Caco-2 (cell line): ENCODE results near the gene CRISPLD2. TPM values are rescaled to one million over a fixed set of nuclear protein-coding genes. Genes with fewer than 3 reads are reported as not detected.

ENCODE experiments used
- BruUV-seq: library from RNA; stranded (reverse); fragments of 400-500 nt; replicated peaks from 2 replicates; lab custom pipeline; 2021; lab: Mats Ljungman, UMichigan
- CTCF ChIA-PET: fragments of 300-600 bp; sonication (Branson Sonifier 250); formaldehyde crosslinking; loops from one replicate; lab custom pipeline; 2022; ENCODE audit warnings: antibody characterized with exemption; lab: Charles Lee
- POLR2A ChIA-PET: fragments of 300-600 bp; sonication (Branson Sonifier 250); formaldehyde crosslinking; loops from one replicate; lab custom pipeline; 2022; ENCODE audit warnings: antibody characterized with exemption; lab: Charles Lee
- DNase-seq, 2 experiments: peaks; one replicate each; pipeline versions ENCODE4 v3.0.0 to v3.0.0-alpha.2; 2020 to 2022
- H3K27me3 ChIP-seq: replicated peaks from 2 replicates; pipeline ENCODE4 v1.6.0; 2011; ENCODE audit warnings: low read length; ENCODE audit not compliant: control insufficient read depth, insufficient read depth
- H3K36me3 ChIP-seq: 2 replicates; pipeline ENCODE4 v1.5.1; 2011; ENCODE audit warnings: low read length; ENCODE audit not compliant: control insufficient read depth, insufficient read depth
- H3K4me1 ChIP-seq: fragments of 250-450 bp; sonication (Bioruptor Pico); 2 replicates; pipeline ENCODE4 v1.5.1; 2020; ENCODE audit warnings: mild to moderate bottlenecking
- H3K4me3 ChIP-seq: 2 replicates; pipeline ENCODE4 v1.5.1; 2011; ENCODE audit warnings: low read depth, mild to moderate bottlenecking, control low read depth, low read length
- H3K9me3 ChIP-seq: fragments of 250-450 bp; sonication (Bioruptor Pico); 2 replicates; pipeline ENCODE4 v1.5.1; 2020; ENCODE audit warnings: mild to moderate bottlenecking, moderate library complexity
- H3K27ac Mint-ChIP-seq: one replicate; pipeline ENCODE4 v1.8.0; 2022; ENCODE audit warnings: mixed read lengths; ENCODE audit not compliant: unreplicated experiment
- H3K27me3 Mint-ChIP-seq: one replicate; pipeline ENCODE4 v1.8.0; 2022; ENCODE audit warnings: mixed read lengths; ENCODE audit not compliant: insufficient read depth, unreplicated experiment
- H3K36me3 Mint-ChIP-seq: one replicate; pipeline ENCODE4 v1.8.0; 2022; ENCODE audit warnings: mild to moderate bottlenecking, mixed read lengths; ENCODE audit not compliant: insufficient read depth, unreplicated experiment
- H3K4me1 Mint-ChIP-seq: one replicate; pipeline ENCODE4 v1.8.0; 2022; ENCODE audit warnings: low read depth, mixed read lengths; ENCODE audit not compliant: unreplicated experiment
- H3K4me3 Mint-ChIP-seq: one replicate; pipeline ENCODE4 v1.8.0; 2022; ENCODE audit warnings: mild to moderate bottlenecking, moderate library complexity, mixed read lengths; ENCODE audit not compliant: unreplicated experiment
- H3K9me3 Mint-ChIP-seq: one replicate; pipeline ENCODE4 v1.8.0; 2022; ENCODE audit warnings: mixed read lengths; ENCODE audit not compliant: unreplicated experiment
- intact Hi-C: fragments of 100-400 bp; cut with micrococcal nuclease; formaldehyde crosslinking; loops from one replicate; pipeline ENCODE4 v1.10.0; 2022; ENCODE audit not compliant: unreplicated experiment
- total RNA-seq: library from RNA; stranded (reverse); gene quantifications from 2 replicates; pipeline ENCODE4 v1.2.3, GENCODE V29; 2022
- TF ChIP-seq, protein P1 (sequence below), 2 experiments: fragments of 200-600 bp in 1 of 2; IDR thresholded peaks; 1 replicate in 1 of 2; 2 replicates in 1 of 2; pipeline versions ENCODE4 v1.5.1 to v1.8.0; 2011 to 2022; ENCODE audit warnings: antibody characterized with exemption in 1 of 2, control low read depth in 1 of 2, inconsistent platforms in 1 of 2, low read depth in 1 of 2, low read length in 1 of 2, mild to moderate bottlenecking in 1 of 2, moderate library complexity in 1 of 2; ENCODE audit not compliant: insufficient read depth in 1 of 2, severe bottlenecking in 1 of 2, unreplicated experiment in 1 of 2

The CRISPLD2 gene
- total RNA-seq, 1 experiment from 2014 or later, result 4.0 TPM

DNA sequence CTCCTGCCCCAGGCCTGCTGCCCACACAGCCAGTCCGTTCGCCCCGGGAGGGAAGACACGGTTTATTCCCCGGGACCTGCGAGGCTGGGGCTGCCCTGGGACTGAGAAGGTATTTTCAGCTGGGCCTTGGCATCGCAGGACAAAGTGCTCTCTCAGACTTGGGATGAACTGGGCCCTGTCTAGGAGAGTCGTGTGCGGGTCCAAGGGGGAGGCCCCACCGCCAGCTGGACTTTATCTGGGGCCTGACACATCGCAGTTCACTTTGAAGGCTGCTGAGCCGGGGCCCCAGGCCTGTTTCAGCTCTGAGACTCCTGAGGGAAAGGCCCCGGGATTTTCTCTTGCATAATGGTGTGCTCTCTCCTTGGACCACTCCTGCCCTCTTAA, 6.8 kb downstream of the CRISPLD2 start:
- no peaks in the 10 kb centered on the region for H3K9me3 Mint-ChIP-seq
- TF ChIP-seq, protein P1, sequence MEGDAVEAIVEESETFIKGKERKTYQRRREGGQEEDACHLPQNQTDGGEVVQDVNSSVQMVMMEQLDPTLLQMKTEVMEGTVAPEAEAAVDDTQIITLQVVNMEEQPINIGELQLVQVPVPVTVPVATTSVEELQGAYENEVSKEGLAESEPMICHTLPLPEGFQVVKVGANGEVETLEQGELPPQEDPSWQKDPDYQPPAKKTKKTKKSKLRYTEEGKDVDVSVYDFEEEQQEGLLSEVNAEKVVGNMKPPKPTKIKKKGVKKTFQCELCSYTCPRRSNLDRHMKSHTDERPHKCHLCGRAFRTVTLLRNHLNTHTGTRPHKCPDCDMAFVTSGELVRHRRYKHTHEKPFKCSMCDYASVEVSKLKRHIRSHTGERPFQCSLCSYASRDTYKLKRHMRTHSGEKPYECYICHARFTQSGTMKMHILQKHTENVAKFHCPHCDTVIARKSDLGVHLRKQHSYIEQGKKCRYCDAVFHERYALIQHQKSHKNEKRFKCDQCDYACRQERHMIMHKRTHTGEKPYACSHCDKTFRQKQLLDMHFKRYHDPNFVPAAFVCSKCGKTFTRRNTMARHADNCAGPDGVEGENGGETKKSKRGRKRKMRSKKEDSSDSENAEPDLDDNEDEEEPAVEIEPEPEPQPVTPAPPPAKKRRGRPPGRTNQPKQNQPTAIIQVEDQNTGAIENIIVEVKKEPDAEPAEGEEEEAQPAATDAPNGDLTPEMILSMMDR (IDR thresholded peaks at IDR 0.05; ENCODE audit: insufficient read depth in 1 of 2, low read depth in 1 of 2, low read length in 1 of 2, severe bottlenecking in 1 of 2, unreplicated experiment in 1 of 2), result no peak
- no peak for DNase-seq
- H3K27ac Mint-ChIP-seq, result no peak overlapping the region
- no peak overlapping the region for H3K4me3 ChIP-seq
- CTCF ChIA-PET, result no interaction called here
- POLR2A ChIA-PET, result no interaction called here
- H3K4me3 Mint-ChIP-seq, result no peak overlapping the region
- no peaks in the 10 kb centered on the region for H3K36me3 Mint-ChIP-seq
- H3K4me1 Mint-ChIP-seq, result peaks cover 7% of the 10 kb centered on the region
- no peaks in the 10 kb centered on the region for H3K4me1 ChIP-seq
- H3K36me3 ChIP-seq, result no peaks in the 10 kb centered on the region
- no peaks in the 10 kb centered on the region for H3K27me3 ChIP-seq
- intact Hi-C loops, result no loop called here
- H3K27me3 Mint-ChIP-seq, result peaks cover 5% of the 10 kb centered on the region
- H3K9me3 ChIP-seq, result no peaks in the 10 kb centered on the region; the same call in 1 of the 2 replicates
- BruUV-seq, result no TSS peak

DNA sequence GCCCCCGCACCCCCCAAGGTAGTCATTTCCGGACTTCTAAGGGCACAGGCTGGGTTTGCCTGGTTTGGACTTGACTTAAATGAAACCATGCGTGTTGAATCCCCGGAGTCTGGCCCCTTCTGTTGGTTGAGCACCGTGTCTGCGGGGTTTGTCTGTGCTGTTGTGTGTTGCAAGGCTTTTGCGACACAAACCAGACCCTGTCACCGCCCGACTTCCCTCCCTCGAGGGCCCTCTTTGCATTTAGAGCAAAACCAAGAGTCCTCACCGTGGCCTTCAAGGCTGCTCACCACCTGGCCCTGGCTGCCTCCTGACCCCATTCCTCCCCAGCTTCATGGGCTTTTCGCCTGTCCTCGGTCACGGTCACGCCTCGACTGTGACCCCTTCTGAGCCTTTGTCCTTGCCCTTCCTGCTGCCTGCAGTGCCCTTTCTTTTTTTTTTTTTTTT, 7.4 kb downstream of the CRISPLD2 start:
- Mint-ChIP-seq H3K27ac (no peak overlapping the region), H3K36me3 (no peaks in the 10 kb centered on the region), H3K4me3 (no peak overlapping the region), H3K27me3 (no peaks in the 10 kb centered on the region), H3K9me3 (no peaks in the 10 kb centered on the region), H3K4me1 (peaks cover 7% of the 10 kb centered on the region)
- ChIA-PET POLR2A (interaction anchor here (0.6 kb wide), 1 partner anchor 568 kb away, joined by 5 read pairs; no protein-coding TSS in a partner anchor), CTCF (interaction anchor here (0.7 kb wide), 1 partner anchor 164 kb away, joined by 10 read pairs; no protein-coding TSS in a partner anchor)
- no peak for DNase-seq
- H3K4me3 ChIP-seq, result no peak overlapping the region
- no TSS peak for BruUV-seq
- no peaks in the 10 kb centered on the region for H3K4me1 ChIP-seq
- intact Hi-C loops, result no loop called here
- TF ChIP-seq, protein P1 (IDR thresholded peaks at IDR 0.05; ENCODE audit: insufficient read depth in 1 of 2, low read depth in 1 of 2, low read length in 1 of 2, severe bottlenecking in 1 of 2, unreplicated experiment in 1 of 2), result no peak
- no peaks in the 10 kb centered on the region for H3K27me3 ChIP-seq
- no peaks in the 10 kb centered on the region; the same call in 1 of the 2 replicates for H3K9me3 ChIP-seq
- H3K36me3 ChIP-seq, result no peaks in the 10 kb centered on the region

GRCh38 chr16:84827897-84828296, 8.1 kb downstream of the CRISPLD2 start:
- H3K4me3 ChIP-seq, result no peak overlapping the region
- Mint-ChIP-seq H3K36me3 (no peaks in the 10 kb centered on the region), H3K4me3 (no peak overlapping the region), H3K27ac (no peak overlapping the region), H3K27me3 (no peaks in the 10 kb centered on the region), H3K4me1 (peaks cover 7% of the 10 kb centered on the region), H3K9me3 (no peaks in the 10 kb centered on the region)
- no peaks in the 10 kb centered on the region for H3K36me3 ChIP-seq
- POLR2A ChIA-PET, result interaction anchor here (0.6 to 1.0 kb wide), 2 partner anchors 8 to 567 kb away, joined by 3 to 5 read pairs; partner anchors contain the start of gene CRISPLD2
- no peaks in the 10 kb centered on the region; the same call in 1 of the 2 replicates for H3K9me3 ChIP-seq
- BruUV-seq, result no TSS peak
- TF ChIP-seq, protein P1 (IDR thresholded peaks at IDR 0.05; ENCODE audit: insufficient read depth in 1 of 2, low read depth in 1 of 2, low read length in 1 of 2, severe bottlenecking in 1 of 2, unreplicated experiment in 1 of 2), result no peak
- intact Hi-C loops, result no loop called here
- CTCF ChIA-PET, result interaction anchor here (0.7 kb wide), 1 partner anchor 165 kb away, joined by 10 read pairs; no protein-coding TSS in a partner anchor
- DNase-seq, result no peak
- no peaks in the 10 kb centered on the region for H3K27me3 ChIP-seq
- H3K4me1 ChIP-seq, result no peaks in the 10 kb centered on the region
